Kidney tubule cell (primary cell): ENCODE measurements around the gene LEMD2.

ENCODE experiments used
- DNase-seq: peaks from one replicate; pipeline ENCODE4 v3.0.0-alpha.2; 2018; ENCODE audit warnings: low spot score

The LEMD2 gene

DNA sequence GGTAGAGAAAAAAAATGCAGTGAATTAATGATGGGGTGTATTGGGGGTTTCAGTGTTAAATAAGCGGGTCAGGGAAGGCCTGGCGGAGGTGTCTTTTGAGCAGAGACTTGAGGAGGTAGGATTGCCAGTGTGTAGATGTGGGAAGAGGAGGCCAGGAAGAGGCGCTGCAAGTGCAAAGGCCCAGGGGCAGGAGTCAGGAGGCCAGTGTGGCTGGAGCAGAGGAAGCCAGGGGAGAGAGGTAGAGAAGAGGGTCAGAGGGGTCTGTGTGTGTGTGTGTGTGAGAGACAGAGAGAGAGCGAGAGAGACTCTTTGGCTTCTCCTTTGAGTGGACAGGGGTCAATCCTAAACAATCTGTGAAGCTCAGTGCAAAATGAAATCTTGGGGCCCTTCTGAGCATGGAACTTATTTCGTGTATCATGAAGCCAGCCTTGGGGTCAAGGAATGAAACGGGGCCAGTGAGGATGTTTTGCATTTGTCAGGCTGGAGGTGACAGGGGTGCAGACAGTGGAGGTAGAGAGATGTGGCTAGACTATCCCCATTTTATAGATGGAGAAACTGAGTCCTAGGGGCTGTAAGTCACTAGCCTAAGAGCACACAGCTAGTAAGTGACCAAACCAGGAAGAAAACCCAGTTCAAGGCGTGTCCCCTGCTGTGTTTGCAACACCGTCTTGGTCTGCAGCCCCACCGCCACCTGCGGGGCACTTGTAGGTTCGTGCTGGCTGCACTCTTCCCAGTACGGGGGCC, 32.5 kb downstream of the LEMD2 start:
- no peak for DNase-seq

GRCh38 chr6:33755070-33755869, 33.7 kb downstream of the LEMD2 start:
- DNase-seq, result peak; percentile 44

DNA sequence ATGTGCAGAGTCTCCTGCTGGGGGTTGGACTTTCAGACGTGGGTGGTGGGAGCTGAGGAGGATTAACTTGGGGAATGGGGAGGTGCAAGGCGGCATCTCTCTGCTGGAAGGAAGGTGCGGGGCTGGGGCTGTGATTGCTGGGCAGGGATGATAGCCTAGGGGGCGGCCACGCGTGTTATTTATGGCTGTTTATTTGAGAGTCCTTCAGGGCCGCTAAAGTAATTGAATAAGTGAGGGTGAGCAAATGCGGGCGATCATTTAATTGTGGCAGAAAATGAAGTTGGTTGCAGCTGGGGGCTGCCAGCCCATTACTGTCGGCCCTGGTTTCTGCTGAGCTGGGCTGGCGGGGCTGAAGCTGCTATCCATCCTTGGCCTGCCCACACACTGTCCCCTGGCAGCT, 34.7 kb downstream of the LEMD2 start:
- no peak for DNase-seq

DNA sequence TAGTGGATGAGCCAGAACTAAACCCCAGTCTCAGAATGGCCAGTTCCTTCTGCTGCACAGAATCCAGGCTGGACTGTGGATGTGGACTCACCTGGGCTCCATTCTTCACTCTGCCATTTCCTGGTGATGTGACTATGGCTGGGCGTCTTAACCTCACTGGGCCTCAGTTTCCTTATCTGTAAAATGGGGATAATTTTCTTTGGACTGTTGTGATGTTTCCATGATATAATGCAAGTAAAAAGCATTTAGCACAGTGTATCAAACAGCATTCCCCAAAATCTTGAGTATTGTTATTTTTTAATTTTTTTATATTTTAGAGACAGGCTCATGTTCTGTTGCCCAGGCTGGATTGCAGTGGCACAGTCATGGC, 36.3 kb downstream of the LEMD2 start:
- DNase-seq, result no peak

DNA sequence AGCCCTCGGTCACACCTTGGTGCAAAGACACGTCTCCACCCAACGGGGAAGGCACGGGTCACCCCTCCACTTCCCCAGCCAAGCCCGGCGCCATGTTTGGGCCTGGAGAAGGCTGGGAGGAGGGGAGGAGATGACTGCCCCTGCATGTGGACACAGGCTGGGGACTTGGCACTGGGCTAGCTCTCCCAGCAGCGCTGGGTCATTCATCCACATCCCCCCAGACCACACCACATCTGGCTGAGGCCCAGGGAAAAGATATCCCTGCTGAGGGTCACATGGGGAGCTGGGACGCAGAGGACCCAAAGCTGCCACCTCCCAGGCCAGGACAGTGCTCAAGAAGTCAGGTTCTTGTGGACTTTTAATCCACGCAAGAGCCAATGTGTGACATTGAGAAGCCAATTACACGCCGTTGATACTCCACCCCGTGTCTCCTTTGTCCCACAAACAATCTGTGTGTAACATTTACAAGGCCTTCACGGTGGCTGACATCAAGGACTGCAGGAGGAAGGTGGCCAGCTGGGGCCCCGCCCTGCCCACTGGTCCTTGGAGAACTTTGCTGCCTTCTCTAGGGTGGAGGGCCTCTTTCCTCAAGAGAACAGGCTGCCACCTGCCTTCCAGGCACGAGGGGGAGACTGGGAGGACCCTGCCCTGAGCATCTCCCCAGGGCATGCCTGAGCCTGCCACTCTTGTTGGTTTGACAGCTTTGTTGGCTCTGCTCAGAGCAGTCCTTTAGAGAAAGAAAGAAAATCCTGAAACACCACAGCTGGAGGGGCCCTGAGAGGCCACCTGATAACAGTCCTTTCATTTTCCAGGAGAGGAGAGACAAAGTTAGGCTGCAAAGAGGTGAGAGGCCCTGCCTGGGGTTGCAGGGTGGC, 36.9 kb downstream of the LEMD2 start:
- no peak for DNase-seq

GRCh38 chr6:33750244-33750991, 38.5 kb downstream of the LEMD2 start:
- no peak for DNase-seq

GRCh38 chr6:33749401-33749800, 39.5 kb downstream of the LEMD2 start:
- DNase-seq, result no peak

- DNase-seq, result no peak
Measured at GRCh38 chr6:33748841-33749240, 40.1 kb downstream of the LEMD2 start.

GRCh38 chr6:33747823-33748222, 41.1 kb downstream of the LEMD2 start:
- DNase-seq, result no peak

GRCh38 chr6:33746651-33747100, 42.3 kb downstream of the LEMD2 start, which contains the start of gene IP6K3:
IP6K3 (minus strand) TSS chr6:33746905; CDS start chr6:33735476, 11,429 bp downstream.
- DNase-seq, result no peak

DNA sequence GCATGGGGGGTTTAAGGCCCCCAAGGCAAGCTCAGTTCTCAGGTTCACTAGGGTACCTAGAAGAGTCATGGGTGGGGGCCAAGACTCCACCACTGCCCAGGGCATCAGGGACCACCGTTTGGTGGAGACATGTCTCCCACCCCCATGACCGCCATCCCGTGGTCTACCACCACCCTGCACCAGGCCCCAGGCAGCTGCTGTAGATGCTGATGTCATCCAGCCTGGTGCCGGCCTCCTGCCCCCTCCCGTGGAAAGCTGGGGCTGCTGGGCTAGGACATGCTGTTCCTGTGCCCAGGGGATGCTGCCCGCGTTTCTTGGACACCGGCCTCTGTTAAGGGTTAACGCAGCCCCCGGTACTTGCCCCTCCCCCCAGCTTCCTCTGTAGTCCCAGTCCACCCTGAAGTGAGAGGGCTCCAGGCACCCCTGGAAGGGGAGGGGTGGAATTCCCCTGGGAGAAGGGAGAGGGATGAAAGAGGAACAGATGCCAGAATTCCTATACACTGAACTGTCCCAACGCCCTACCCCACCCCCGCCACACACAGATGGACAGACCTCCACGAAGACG, 42.8 kb downstream of the LEMD2 start:
- peak; percentile 77 for DNase-seq

- DNase-seq, result peak; percentile 47
Measured at GRCh38 chr6:33745548-33745947, 43.4 kb downstream of the LEMD2 start.

- DNase-seq, result no peak
Measured at GRCh38 chr6:33744895-33745546, 43.9 kb downstream of the LEMD2 start.

DNA sequence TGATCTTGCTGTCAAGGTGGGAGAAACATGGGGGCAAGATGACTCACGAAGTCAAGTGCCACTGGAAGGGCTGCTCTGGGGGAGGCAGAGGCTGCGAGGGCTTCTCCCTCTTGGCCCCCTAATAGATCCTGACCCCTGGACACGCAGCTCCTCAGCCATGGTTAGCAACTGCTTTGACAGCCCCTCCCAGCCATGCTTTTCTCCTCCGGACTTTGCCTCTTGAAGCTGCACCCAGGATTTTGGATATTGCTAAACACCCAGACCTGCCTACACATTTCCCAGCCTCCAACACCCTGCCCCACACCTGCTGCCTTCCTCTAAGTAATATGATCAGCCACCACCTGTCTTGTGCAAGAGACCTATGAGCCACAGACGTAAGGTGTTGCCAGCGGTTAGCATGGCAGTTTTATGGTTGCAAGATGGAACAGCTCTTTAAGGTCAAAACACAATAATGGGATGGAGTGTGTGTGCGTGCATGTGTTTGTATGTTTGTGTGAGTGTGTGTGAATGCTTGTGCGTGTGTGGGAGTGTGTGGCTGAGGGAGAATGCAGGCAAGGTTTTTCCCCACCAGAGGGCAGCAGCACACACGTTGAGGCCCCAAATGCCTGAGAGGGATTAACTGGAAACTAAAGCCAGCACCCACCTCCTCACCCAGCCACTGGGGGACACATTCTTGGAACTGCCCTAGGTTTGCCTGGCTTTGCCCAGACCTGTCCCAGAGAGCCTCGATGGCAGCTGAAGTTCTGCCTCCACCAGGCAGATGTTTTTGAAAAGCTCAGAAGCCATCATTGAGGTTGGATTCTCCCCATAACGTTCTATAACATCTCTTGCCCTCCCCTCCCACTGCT, 44.7 kb downstream of the LEMD2 start:
- peak; percentile 71 for DNase-seq

GRCh38 chr6:33742837-33743236, 46.1 kb downstream of the LEMD2 start:
- DNase-seq, result no peak

DNA sequence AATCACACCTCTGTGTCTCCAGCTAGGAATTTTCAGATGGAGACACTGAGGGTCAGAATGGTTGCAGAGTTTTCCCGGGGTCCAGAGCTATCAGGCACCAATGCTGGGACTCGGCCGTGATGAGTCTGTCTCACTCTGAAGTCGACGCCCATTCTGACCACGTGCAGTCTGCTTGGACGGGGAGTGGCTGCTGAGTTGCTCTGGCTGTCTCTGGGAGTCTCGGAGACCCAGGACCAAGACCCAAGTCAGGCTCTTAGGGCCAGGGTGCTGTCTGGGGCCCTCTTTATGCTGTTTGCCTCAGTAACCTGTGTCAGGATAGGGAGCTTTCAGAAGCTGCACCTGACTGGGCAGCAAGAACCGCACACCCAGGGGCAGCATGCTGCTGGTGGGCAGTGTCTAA, 46.8 kb downstream of the LEMD2 start:
- no peak for DNase-seq

DNA sequence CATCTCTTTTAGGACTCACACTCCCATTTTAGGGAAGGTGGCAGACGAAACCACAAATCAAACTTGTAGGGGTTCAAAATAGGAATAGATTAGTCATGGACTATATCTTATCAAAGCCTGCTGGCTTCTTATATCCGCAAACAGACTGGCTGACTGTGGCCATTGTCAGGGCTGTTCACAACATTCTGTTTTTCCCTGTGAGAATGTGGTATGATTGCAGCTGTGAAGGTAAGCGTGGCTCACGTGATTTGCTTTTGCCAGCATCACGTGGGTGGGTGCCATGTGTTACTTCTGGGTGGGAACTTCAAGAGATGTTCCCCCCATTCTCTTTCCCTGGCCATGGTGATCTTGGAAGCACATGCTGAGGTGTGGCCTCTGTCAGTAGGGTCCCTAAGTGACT, 48.1 kb downstream of the LEMD2 start:
- no peak for DNase-seq

DNA sequence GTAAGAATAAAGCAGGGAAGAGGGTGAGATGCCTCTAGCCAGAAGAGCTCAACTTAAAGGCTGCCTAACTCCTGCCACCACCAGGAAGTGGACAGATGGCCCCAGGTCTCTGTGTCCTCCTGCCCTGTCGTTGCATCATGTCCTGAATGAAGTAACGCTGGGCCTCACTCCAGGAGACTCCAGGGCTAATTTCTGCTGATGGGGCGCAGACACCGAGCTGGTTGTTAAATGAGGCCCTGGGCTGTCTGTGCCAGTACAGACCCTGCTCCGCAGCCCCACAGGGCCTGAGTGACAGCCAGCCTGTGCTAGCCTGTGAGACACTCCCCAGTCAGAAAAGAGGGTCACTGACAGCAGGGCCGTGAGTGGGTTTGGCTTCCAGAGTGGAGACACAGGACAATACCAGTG, 48.7 kb downstream of the LEMD2 start:
- DNase-seq, result no peak

DNA sequence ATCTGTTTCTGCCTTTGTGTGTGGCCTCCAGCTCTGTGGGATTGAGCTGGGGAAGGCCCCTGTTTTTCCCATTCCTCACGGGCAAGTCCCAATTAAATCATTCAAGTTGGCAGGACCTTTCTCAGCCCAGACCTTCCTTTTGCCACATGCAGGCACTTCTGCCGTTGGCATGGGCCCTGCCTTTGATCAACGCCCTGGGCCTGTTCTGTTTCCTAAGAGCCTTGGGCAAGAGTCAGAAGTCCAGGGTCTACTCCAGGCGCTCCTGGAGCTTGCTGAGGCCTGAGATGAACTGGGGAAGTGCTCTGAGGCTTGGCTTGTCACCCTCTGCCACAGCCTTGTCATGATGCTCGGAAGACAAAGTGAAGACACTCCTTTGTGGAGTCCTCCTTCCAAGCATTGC, 49.4 kb downstream of the LEMD2 start:
- no peak for DNase-seq

DNA sequence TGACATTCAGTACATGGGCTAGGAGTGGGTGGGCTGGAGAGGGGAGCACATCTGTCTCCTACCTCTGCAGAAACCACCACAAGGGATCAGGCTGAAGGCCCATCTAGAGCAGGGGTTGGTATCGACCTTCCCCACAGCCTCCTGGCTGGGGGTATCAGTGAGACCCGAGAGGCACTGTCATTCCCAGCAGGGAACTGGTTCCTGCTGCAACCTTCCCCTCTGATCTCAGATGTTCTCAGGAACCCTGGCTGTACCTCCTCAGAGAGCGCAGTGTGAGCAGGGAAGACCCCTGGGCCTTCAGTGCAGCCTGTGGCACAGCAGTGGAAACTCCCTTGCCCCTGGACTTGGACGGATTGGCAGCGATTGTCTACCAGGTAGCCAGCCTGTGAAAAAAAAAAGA, 50.1 kb downstream of the LEMD2 start:
- DNase-seq, result no peak
